ENCODE results near the gene FOXK2. TPM values are rescaled to one million over a fixed set of nuclear protein-coding genes. Genes with fewer than 3 reads are reported as not detected.
A peak's percentile ranks its signal among the peaks of the same experiment; 100 is the strongest.

Gene FOXK2
- total RNA-seq, 3 donors from 2014 or later (not counting 1 experiment from before 2014, with no cell fraction given), result 42.5 to 50.0 (median 46.4) TPM

- no peaks in the 10 kb centered on the region for H3K27me3 ChIP-seq (ENCODE audit: control insufficient read depth, insufficient read depth, low read length)
- H3K4me1 Mint-ChIP-seq, result peaks cover 20 to 31% of the 10 kb centered on the region in 2 donors
- H3K4me3 ChIP-seq (ENCODE audit: low read length), result peak overlapping the region; percentile 51
- peak; percentile 13 to 26 (median 22) for ATAC-seq
- H3K27ac Mint-ChIP-seq, result peak overlapping the region; percentile 81 to 89
- H3K9me3 Mint-ChIP-seq, result no peaks in the 10 kb centered on the region
- no peaks in the 10 kb centered on the region for H3K9me3 ChIP-seq (ENCODE audit: control insufficient read depth, insufficient read depth, low read length)
- peak overlapping the region; percentile 30 for H3K27ac ChIP-seq (ENCODE audit: low read length)
- WGBS (ENCODE audit: insufficient coverage), result under 1% methylated on average over 94 of the region's 94 CpGs
- H3K36me3 Mint-ChIP-seq, result no peaks in the 10 kb centered on the region
- H3K4me1 ChIP-seq (ENCODE audit: control insufficient read depth, insufficient read depth, low read length), result peaks cover 32% of the 10 kb centered on the region
- DNase-seq, result peak; percentile 45 to 66
- intact Hi-C loops (cut with micrococcal nuclease), result no loop called here
- H3K27me3 Mint-ChIP-seq (ENCODE audit: low read depth in 2 of 2), result no peaks in the 10 kb centered on the region
- no peak for TF ChIP-seq CTCF (IDR thresholded peaks at IDR 0.05)
- no peaks in the 10 kb centered on the region for H3K36me3 ChIP-seq (ENCODE audit: control insufficient read depth, insufficient read depth, low read length)
- H3K4me3 Mint-ChIP-seq, result peak overlapping the region; percentile 91
Measured at GRCh38 chr17:82519971-82520903, 705 bp downstream of the FOXK2 start.

GRCh38 chr17:82524540-82524939 is 5.0 kb downstream of the FOXK2 start:
- Mint-ChIP-seq H3K27ac (peak overlapping the region; percentile 4 to 68), H3K27me3 (ENCODE audit: low read depth in 2 of 2) (no peaks in the 10 kb centered on the region), H3K4me3 (no peak overlapping the region), H3K4me1 (peaks cover 46 to 61% of the 10 kb centered on the region in 2 donors), H3K9me3 (no peaks in the 10 kb centered on the region), H3K36me3 (no peaks in the 10 kb centered on the region)
- no peak for DNase-seq
- Histone ChIP-seq H3K27me3 (ENCODE audit: control insufficient read depth, insufficient read depth, low read length) (no peaks in the 10 kb centered on the region), H3K9me3 (ENCODE audit: control insufficient read depth, insufficient read depth, low read length) (no peaks in the 10 kb centered on the region), H3K4me1 (ENCODE audit: control insufficient read depth, insufficient read depth, low read length) (peaks cover 43% of the 10 kb centered on the region), H3K36me3 (ENCODE audit: control insufficient read depth, insufficient read depth, low read length) (no peaks in the 10 kb centered on the region), H3K27ac (ENCODE audit: low read length) (no peak overlapping the region), H3K4me3 (ENCODE audit: low read length) (no peak overlapping the region)
- TF ChIP-seq CTCF (IDR thresholded peaks at IDR 0.05), result no peak
- intact Hi-C loops (cut with micrococcal nuclease), result no loop called here
- 51% methylated on average over 4 of the region's 4 CpGs for WGBS (ENCODE audit: insufficient coverage)
- ATAC-seq, result no peak

GRCh38 chr17:82525712-82526111 is 6.2 kb downstream of the FOXK2 start:
- H3K4me1 Mint-ChIP-seq, result peaks cover 43 to 61% of the 10 kb centered on the region in 2 donors

More at GRCh38 chr17:82525712-82526111, 6.2 kb downstream of the FOXK2 start:
- Histone ChIP-seq H3K4me1 (ENCODE audit: control insufficient read depth, insufficient read depth, low read length) (peaks cover 41% of the 10 kb centered on the region), H3K36me3 (ENCODE audit: control insufficient read depth, insufficient read depth, low read length) (no peaks in the 10 kb centered on the region), H3K27me3 (ENCODE audit: control insufficient read depth, insufficient read depth, low read length) (no peaks in the 10 kb centered on the region), H3K9me3 (ENCODE audit: control insufficient read depth, insufficient read depth, low read length) (no peaks in the 10 kb centered on the region), H3K27ac (ENCODE audit: low read length) (no peak overlapping the region), H3K4me3 (ENCODE audit: low read length) (no peak overlapping the region)
- peak overlapping the region in 1 of 2 donors; percentile 68 for H3K27ac Mint-ChIP-seq
- no peaks in the 10 kb centered on the region for H3K27me3 Mint-ChIP-seq (ENCODE audit: low read depth in 2 of 2)
- H3K36me3 Mint-ChIP-seq, result no peaks in the 10 kb centered on the region
- ATAC-seq, result no peak
- H3K9me3 Mint-ChIP-seq, result no peaks in the 10 kb centered on the region
- 76% methylated on average over 4 of the region's 4 CpGs for WGBS (ENCODE audit: insufficient coverage)
- no peak overlapping the region for H3K4me3 Mint-ChIP-seq
- intact Hi-C loops (cut with micrococcal nuclease), result loop anchor here (5.0 kb wide), 1 partner anchor 52 kb away; no protein-coding TSS in a partner anchor
- no peak for DNase-seq
- TF ChIP-seq CTCF (IDR thresholded peaks at IDR 0.05), result no peak

All from natural killer cell (primary cell).